ENCODE data around the gene PHOSPHO1. TPM values are rescaled to one million over a fixed set of nuclear protein-coding genes. Genes with fewer than 3 reads are reported as not detected.

PHOSPHO1 gene
- total RNA-seq, 4 donors from 2014 or later = 1.7 TPM; not detected in 3

- no peaks in the 10 kb centered on the region for H3K36me3 ChIP-seq
- no peak for DNase-seq
- TF ChIP-seq POLR2A (IDR thresholded peaks at IDR 0.05) (no peak), CTCF (IDR thresholded peaks at IDR 0.05) (no peak)
- intact Hi-C loops (cut with DNase I) = no loop called here
- no peaks in the 10 kb centered on the region for H3K27me3 ChIP-seq
- H3K4me1 ChIP-seq = peaks cover 13 to 31% of the 10 kb centered on the region in 2 donors
- no peak overlapping the region for H3K27ac ChIP-seq
- no peak overlapping the region for H3K4me3 ChIP-seq (replicated peaks in 1 of 3)
- 85 to 88% methylated on average over 13 of the region's 13 CpGs for WGBS, 2 donors
- no peaks in the 10 kb centered on the region for H3K9me3 ChIP-seq
Measured at GRCh38 chr17:49216482-49216881, 14.1 kb downstream of the PHOSPHO1 start.

- intact Hi-C loops (cut with DNase I) = no loop called here
- Histone ChIP-seq H3K4me3 (replicated peaks in 1 of 3) (no peak overlapping the region), H3K4me1 (peaks cover 13 to 31% of the 10 kb centered on the region in 2 donors), H3K36me3 (no peaks in the 10 kb centered on the region), H3K27ac (peak overlapping the region in 1 of 3 donors; percentile 40), H3K27me3 (no peaks in the 10 kb centered on the region), H3K9me3 (no peaks in the 10 kb centered on the region)
- TF ChIP-seq CTCF (IDR thresholded peaks at IDR 0.05) = no peak
- WGBS, 2 donors = 46 to 51% methylated on average over 12 of the region's 12 CpGs
- peak; percentile 75 to 84 for DNase-seq
Measured at GRCh38 chr17:49214676-49215360, 15.8 kb downstream of the PHOSPHO1 start.

- Histone ChIP-seq H3K4me3 (replicated peaks in 1 of 3) (no peak overlapping the region), H3K4me1 (peaks cover 13 to 32% of the 10 kb centered on the region in 2 donors), H3K9me3 (no peaks in the 10 kb centered on the region), H3K27me3 (no peaks in the 10 kb centered on the region), H3K36me3 (no peaks in the 10 kb centered on the region), H3K27ac (peak overlapping the region in 1 of 3 donors; percentile 40)
- WGBS, 2 donors = 86 to 87% methylated on average over 2 of the region's 2 CpGs
- intact Hi-C loops (cut with DNase I) = no loop called here
- no peak for DNase-seq
- TF ChIP-seq CTCF (IDR thresholded peaks at IDR 0.05) (no peak), POLR2A (IDR thresholded peaks at IDR 0.05) (no peak)
Measured at GRCh38 chr17:49213847-49214246, 16.7 kb downstream of the PHOSPHO1 start.

- no peak overlapping the region for H3K4me3 ChIP-seq (replicated peaks in 1 of 3)
- 64% methylated on average over 3 to 5 of the region's 5 CpGs for WGBS, 2 donors
- intact Hi-C loops (cut with DNase I) = no loop called here
- no peak for DNase-seq
- peak overlapping the region in 1 of 3 donors; percentile 40 for H3K27ac ChIP-seq
- no peaks in the 10 kb centered on the region for H3K36me3 ChIP-seq
- no peaks in the 10 kb centered on the region for H3K9me3 ChIP-seq
- no peaks in the 10 kb centered on the region for H3K27me3 ChIP-seq
- TF ChIP-seq CTCF (IDR thresholded peaks at IDR 0.05) (no peak), POLR2A (IDR thresholded peaks at IDR 0.05) (no peak)
- peaks cover 13 to 32% of the 10 kb centered on the region in 2 donors for H3K4me1 ChIP-seq
Measured at GRCh38 chr17:49213399-49213798, 17.2 kb downstream of the PHOSPHO1 start.

- Histone ChIP-seq H3K4me3 (replicated peaks in 1 of 3) (peak within 1 kb of the TSS in 1 of 3 donors; percentile 25), H3K27ac (peak within 1 kb of the TSS in 2 of 3 donors; percentile 58 to 70), H3K4me1 (peaks cover 13 to 19% of the 10 kb centered on the region in 2 donors), H3K27me3 (no peaks in the 10 kb centered on the region), H3K36me3 (no peaks in the 10 kb centered on the region), H3K9me3 (no peaks in the 10 kb centered on the region)
- WGBS, 2 donors = 46 to 53% methylated on average over 20 to 21 of the region's 22 CpGs
- TF ChIP-seq CTCF (IDR thresholded peaks at IDR 0.05) = no peak
- no peak for TF ChIP-seq POLR2A (IDR thresholded peaks at IDR 0.05)
- DNase-seq = peak in 1 of 2 donors; percentile 20
- intact Hi-C loops (cut with DNase I) = no loop called here
Measured at GRCh38 chr17:49210158-49211029, 20.2 kb downstream of the PHOSPHO1 start, which contains the start of the genes ABI3 and GNGT2. Gene ABI3 (plus strand): TSS chr17:49210707. CDS start chr17:49210725, 18 bp downstream. Gene GNGT2 (minus strand): TSS chr17:49210574. CDS start chr17:49207422, 3,152 bp downstream.

All from thyroid gland (tissue), 4 donors.